Peyer's patch (tissue), 4 donors: ENCODE results near the gene ETS2.

Experiments
- POLR2A ChIP-seq, 2 donors: fragments of 450-650 bp; IDR thresholded peaks; one replicate each; pipeline ENCODE4 v1.5.1; 2017; ENCODE audit warnings: antibody characterized with exemption in 2 of 2, mild to moderate bottlenecking in 2 of 2, moderate library complexity in 2 of 2
- TF ChIP-seq, protein P1 (sequence below), 6 experiments: fragments of 450-650 bp in 4 of 6; fragments of 200-600 bp in 2 of 6; sonication (generic) in 1 of 6; IDR thresholded peaks; one replicate each; pipeline ENCODE4 v1.5.1; 2017 to 2019; ENCODE audit warnings: antibody characterized with exemption in 6 of 6, mild to moderate bottlenecking in 3 of 6, moderate library complexity in 1 of 6

DNA sequence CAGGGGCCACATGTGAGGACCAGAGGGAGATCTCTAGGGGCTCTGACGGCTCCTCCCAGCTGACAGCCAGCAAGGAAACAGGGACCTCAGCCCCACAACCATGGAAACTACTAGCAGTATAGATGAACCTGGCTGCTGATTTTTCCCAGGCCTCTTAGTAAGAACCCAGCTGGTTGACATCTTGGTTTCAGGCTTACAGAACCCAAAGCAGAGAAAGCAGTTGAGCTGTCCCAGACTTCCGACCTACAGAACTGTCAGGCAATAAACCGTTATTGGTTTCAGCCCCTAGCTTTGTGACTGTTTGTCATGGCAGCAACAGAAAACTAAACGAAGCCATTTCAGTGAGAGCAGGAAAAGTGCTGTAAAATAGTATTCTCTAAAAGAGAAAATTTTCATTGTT lies 36.4 kb downstream of the ETS2 start:
- TF ChIP-seq POLR2A (IDR thresholded peaks at IDR 0.05): no peak
- TF ChIP-seq, protein P1, sequence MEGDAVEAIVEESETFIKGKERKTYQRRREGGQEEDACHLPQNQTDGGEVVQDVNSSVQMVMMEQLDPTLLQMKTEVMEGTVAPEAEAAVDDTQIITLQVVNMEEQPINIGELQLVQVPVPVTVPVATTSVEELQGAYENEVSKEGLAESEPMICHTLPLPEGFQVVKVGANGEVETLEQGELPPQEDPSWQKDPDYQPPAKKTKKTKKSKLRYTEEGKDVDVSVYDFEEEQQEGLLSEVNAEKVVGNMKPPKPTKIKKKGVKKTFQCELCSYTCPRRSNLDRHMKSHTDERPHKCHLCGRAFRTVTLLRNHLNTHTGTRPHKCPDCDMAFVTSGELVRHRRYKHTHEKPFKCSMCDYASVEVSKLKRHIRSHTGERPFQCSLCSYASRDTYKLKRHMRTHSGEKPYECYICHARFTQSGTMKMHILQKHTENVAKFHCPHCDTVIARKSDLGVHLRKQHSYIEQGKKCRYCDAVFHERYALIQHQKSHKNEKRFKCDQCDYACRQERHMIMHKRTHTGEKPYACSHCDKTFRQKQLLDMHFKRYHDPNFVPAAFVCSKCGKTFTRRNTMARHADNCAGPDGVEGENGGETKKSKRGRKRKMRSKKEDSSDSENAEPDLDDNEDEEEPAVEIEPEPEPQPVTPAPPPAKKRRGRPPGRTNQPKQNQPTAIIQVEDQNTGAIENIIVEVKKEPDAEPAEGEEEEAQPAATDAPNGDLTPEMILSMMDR (IDR thresholded peaks at IDR 0.05): no peak
